ENCODE results near the gene SETD3.

DNA sequence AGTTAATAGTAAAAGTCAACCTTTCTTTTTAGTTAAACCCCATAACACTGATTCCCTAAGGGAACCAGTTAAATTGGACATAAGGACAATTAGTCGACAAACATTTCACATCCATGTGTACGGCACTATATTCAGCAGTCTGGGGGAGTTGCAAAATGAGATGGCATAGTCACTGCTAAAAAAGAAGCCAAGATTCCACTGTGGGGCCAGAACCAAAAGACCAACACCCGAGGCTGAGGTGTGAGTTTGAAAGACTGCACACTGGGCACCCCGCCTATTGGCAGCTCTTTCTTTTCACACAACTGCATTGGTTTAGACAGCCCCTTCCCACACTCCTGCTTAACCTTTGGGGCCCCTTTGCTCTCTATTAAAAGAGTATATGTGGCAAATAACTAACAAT is 16.7 kb downstream of the SETD3 start:
- TF ChIP-seq, protein P1, sequence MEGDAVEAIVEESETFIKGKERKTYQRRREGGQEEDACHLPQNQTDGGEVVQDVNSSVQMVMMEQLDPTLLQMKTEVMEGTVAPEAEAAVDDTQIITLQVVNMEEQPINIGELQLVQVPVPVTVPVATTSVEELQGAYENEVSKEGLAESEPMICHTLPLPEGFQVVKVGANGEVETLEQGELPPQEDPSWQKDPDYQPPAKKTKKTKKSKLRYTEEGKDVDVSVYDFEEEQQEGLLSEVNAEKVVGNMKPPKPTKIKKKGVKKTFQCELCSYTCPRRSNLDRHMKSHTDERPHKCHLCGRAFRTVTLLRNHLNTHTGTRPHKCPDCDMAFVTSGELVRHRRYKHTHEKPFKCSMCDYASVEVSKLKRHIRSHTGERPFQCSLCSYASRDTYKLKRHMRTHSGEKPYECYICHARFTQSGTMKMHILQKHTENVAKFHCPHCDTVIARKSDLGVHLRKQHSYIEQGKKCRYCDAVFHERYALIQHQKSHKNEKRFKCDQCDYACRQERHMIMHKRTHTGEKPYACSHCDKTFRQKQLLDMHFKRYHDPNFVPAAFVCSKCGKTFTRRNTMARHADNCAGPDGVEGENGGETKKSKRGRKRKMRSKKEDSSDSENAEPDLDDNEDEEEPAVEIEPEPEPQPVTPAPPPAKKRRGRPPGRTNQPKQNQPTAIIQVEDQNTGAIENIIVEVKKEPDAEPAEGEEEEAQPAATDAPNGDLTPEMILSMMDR (IDR thresholded peaks at IDR 0.05; ENCODE audit: insufficient read depth, low read depth, low read length), result no peak
- no peak for TF ChIP-seq EZH2 (IDR thresholded peaks at IDR 0.05; ENCODE audit: insufficient read depth, low read length)
